ENCODE results near the gene WDR44. TPM values are rescaled to one million over a fixed set of nuclear protein-coding genes. Genes with fewer than 3 reads are reported as not detected.
"Not testable (repeated sequence)": the region's sequence is repeated elsewhere in the genome, so short reads cannot be mapped to it uniquely, and the experiment has no call there.

Gene WDR44
- total RNA-seq, 1 experiment from 2014 or later: 18.4 TPM

DNA sequence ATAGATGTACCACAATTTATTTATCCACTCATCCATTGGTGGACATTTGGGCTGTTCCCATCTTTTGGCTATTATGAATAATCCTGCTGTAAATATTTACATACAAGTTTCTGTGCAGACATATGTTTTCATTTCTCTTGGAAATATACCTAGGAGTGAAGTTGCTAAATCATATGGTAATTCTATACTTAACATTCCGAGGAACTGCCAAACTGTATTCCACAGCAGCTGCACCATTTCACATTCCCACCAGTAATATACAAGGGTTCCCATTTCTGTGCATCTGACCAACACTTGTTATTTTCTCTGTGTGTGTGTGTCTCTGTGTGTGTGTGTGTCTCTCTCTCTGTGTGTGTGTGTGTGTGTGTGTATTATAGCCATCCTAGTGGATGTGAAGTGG is 134.3 kb downstream of the WDR44 start (continued):
- TF ChIP-seq, protein P1, sequence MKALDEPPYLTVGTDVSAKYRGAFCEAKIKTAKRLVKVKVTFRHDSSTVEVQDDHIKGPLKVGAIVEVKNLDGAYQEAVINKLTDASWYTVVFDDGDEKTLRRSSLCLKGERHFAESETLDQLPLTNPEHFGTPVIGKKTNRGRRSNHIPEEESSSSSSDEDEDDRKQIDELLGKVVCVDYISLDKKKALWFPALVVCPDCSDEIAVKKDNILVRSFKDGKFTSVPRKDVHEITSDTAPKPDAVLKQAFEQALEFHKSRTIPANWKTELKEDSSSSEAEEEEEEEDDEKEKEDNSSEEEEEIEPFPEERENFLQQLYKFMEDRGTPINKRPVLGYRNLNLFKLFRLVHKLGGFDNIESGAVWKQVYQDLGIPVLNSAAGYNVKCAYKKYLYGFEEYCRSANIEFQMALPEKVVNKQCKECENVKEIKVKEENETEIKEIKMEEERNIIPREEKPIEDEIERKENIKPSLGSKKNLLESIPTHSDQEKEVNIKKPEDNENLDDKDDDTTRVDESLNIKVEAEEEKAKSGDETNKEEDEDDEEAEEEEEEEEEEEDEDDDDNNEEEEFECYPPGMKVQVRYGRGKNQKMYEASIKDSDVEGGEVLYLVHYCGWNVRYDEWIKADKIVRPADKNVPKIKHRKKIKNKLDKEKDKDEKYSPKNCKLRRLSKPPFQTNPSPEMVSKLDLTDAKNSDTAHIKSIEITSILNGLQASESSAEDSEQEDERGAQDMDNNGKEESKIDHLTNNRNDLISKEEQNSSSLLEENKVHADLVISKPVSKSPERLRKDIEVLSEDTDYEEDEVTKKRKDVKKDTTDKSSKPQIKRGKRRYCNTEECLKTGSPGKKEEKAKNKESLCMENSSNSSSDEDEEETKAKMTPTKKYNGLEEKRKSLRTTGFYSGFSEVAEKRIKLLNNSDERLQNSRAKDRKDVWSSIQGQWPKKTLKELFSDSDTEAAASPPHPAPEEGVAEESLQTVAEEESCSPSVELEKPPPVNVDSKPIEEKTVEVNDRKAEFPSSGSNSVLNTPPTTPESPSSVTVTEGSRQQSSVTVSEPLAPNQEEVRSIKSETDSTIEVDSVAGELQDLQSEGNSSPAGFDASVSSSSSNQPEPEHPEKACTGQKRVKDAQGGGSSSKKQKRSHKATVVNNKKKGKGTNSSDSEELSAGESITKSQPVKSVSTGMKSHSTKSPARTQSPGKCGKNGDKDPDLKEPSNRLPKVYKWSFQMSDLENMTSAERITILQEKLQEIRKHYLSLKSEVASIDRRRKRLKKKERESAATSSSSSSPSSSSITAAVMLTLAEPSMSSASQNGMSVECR (CRISPR knock-in tag; IDR thresholded peaks at IDR 0.05; ENCODE audit: borderline replicate concordance): no peak
- TF ChIP-seq, protein P2, sequence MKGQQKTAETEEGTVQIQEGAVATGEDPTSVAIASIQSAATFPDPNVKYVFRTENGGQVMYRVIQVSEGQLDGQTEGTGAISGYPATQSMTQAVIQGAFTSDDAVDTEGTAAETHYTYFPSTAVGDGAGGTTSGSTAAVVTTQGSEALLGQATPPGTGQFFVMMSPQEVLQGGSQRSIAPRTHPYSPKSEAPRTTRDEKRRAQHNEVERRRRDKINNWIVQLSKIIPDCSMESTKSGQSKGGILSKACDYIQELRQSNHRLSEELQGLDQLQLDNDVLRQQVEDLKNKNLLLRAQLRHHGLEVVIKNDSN (CRISPR knock-in tag; IDR thresholded peaks at IDR 0.05): no peak
- TF ChIP-seq, protein P3, sequence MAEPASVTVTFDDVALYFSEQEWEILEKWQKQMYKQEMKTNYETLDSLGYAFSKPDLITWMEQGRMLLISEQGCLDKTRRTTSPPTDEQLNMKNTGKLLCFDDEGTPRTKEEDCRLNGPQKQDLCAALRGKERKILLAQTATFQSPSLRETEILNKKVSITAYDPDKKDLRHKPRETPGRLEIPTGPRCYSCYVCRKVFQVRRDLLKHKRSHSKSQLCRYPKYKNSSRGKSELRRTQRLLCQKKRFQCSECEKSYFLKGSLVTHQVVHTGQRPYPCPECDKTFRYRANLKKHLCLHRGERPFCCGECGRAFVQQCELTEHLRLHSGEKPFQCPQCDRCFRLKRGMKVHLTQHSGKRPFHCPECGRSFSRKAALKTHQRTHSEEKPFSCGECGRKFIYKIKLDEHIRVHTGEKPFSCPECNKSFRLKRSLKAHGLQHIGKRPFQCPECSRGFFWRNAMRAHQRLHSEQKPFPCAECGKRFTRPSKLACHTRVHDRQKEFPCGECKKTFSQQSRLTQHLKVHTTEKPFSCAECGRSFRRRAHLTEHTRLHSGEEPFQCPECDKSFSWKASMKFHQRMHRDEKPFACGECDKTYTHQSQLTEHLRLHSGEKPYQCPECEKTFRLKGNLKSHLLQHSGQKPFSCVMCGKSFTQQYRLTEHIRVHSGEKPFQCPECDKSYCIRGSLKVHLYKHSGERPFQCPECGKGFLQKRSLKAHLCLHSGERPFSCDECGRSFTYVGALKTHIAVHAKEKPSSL (CRISPR knock-in tag; conservative IDR thresholded peaks at IDR 0.05): no peak
- TF ChIP-seq, protein P4, sequence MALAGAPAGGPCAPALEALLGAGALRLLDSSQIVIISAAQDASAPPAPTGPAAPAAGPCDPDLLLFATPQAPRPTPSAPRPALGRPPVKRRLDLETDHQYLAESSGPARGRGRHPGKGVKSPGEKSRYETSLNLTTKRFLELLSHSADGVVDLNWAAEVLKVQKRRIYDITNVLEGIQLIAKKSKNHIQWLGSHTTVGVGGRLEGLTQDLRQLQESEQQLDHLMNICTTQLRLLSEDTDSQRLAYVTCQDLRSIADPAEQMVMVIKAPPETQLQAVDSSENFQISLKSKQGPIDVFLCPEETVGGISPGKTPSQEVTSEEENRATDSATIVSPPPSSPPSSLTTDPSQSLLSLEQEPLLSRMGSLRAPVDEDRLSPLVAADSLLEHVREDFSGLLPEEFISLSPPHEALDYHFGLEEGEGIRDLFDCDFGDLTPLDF (CRISPR knock-in tag; IDR thresholded peaks at IDR 0.05): no peak
- TF ChIP-seq SP1 (CRISPR knock-in tag; conservative IDR thresholded peaks at IDR 0.05) (no peak), FOXJ3 (CRISPR knock-in tag; IDR thresholded peaks at IDR 0.05; ENCODE audit: borderline replicate concordance) (no peak), FOXP1 (CRISPR knock-in tag; IDR thresholded peaks at IDR 0.05; ENCODE audit: borderline replicate concordance) (no peak), ELF4 (CRISPR knock-in tag; IDR thresholded peaks at IDR 0.05; ENCODE audit: low read depth) (no peak), EMX1 (CRISPR knock-in tag; IDR thresholded peaks at IDR 0.05) (no peak), NFATC4 (CRISPR knock-in tag; IDR thresholded peaks at IDR 0.05) (no peak), TEAD1 (CRISPR knock-in tag; IDR thresholded peaks at IDR 0.05) (no peak), ZNF396 (CRISPR knock-in tag; IDR thresholded peaks at IDR 0.05; ENCODE audit: borderline replicate concordance) (no peak)
- TF ChIP-seq, protein P5, sequence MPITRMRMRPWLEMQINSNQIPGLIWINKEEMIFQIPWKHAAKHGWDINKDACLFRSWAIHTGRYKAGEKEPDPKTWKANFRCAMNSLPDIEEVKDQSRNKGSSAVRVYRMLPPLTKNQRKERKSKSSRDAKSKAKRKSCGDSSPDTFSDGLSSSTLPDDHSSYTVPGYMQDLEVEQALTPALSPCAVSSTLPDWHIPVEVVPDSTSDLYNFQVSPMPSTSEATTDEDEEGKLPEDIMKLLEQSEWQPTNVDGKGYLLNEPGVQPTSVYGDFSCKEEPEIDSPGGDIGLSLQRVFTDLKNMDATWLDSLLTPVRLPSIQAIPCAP (CRISPR knock-in tag; IDR thresholded peaks at IDR 0.05): no peak
- TF ChIP-seq, protein P6, sequence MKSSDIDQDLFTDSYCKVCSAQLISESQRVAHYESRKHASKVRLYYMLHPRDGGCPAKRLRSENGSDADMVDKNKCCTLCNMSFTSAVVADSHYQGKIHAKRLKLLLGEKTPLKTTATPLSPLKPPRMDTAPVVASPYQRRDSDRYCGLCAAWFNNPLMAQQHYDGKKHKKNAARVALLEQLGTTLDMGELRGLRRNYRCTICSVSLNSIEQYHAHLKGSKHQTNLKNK (CRISPR knock-in tag; IDR thresholded peaks at IDR 0.05): no peak
- TF ChIP-seq, protein P7, sequence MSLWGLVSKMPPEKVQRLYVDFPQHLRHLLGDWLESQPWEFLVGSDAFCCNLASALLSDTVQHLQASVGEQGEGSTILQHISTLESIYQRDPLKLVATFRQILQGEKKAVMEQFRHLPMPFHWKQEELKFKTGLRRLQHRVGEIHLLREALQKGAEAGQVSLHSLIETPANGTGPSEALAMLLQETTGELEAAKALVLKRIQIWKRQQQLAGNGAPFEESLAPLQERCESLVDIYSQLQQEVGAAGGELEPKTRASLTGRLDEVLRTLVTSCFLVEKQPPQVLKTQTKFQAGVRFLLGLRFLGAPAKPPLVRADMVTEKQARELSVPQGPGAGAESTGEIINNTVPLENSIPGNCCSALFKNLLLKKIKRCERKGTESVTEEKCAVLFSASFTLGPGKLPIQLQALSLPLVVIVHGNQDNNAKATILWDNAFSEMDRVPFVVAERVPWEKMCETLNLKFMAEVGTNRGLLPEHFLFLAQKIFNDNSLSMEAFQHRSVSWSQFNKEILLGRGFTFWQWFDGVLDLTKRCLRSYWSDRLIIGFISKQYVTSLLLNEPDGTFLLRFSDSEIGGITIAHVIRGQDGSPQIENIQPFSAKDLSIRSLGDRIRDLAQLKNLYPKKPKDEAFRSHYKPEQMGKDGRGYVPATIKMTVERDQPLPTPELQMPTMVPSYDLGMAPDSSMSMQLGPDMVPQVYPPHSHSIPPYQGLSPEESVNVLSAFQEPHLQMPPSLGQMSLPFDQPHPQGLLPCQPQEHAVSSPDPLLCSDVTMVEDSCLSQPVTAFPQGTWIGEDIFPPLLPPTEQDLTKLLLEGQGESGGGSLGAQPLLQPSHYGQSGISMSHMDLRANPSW (CRISPR knock-in tag; conservative IDR thresholded peaks at IDR 0.05; ENCODE audit: low read depth): no peak
- TF ChIP-seq, protein P8, sequence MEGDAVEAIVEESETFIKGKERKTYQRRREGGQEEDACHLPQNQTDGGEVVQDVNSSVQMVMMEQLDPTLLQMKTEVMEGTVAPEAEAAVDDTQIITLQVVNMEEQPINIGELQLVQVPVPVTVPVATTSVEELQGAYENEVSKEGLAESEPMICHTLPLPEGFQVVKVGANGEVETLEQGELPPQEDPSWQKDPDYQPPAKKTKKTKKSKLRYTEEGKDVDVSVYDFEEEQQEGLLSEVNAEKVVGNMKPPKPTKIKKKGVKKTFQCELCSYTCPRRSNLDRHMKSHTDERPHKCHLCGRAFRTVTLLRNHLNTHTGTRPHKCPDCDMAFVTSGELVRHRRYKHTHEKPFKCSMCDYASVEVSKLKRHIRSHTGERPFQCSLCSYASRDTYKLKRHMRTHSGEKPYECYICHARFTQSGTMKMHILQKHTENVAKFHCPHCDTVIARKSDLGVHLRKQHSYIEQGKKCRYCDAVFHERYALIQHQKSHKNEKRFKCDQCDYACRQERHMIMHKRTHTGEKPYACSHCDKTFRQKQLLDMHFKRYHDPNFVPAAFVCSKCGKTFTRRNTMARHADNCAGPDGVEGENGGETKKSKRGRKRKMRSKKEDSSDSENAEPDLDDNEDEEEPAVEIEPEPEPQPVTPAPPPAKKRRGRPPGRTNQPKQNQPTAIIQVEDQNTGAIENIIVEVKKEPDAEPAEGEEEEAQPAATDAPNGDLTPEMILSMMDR (IDR thresholded peaks at IDR 0.05): no peak

DNA sequence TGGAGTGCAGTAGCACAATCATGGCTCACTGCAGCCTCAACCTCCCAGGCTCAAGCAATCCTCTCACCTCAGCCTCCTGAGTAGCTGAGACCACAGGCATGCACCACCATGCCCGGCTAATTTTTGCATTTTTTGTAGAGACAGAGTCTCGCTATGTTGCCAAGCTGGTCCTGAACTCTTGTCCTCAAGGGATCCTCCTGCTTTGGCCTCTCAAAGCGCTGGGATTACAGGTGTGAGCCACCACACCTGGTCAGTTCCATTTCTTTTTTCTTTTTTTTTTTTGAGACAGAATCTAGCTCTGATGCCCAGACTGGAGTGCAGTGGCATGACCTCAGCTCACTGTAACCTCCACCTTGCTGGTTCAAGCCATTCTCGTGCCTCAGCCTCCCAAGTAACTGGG is 136.5 kb downstream of the WDR44 start:
- H3K27ac Mint-ChIP-seq; H3K4me1 Mint-ChIP-seq; H3K9me3 Mint-ChIP-seq; DNase-seq (ENCODE audit: low spot score); H3K27me3 Mint-ChIP-seq (ENCODE audit: low read depth); H3K4me3 Mint-ChIP-seq; ATAC-seq; H3K36me3 Mint-ChIP-seq; CTCF ChIA-PET: not testable (repeated sequence)
- POLR2A ChIA-PET: interaction anchor here (0.6 kb wide), 1 partner anchor 13 kb away, joined by 6 read pairs; the partner anchor contains the start of gene DOCK11
